CD4-positive, alpha-beta T cell (primary cell): ENCODE measurements around the gene UBN2. TPM values are rescaled to one million over a fixed set of nuclear protein-coding genes. Genes with fewer than 3 reads are reported as not detected.

Experiments used
- ATAC-seq: fragments of 200-7000 bp; cut with Tn5 transposase; one replicate; pipeline ENCODE4 v1.10.0; 2022; ENCODE audit warnings: mild to moderate bottlenecking; ENCODE audit not compliant: poor library complexity
- CTCF ChIA-PET: fragments of 350-600 bp; sonication (Branson Sonifier 250); formaldehyde crosslinking; loops from one replicate; lab custom pipeline; 2021; ENCODE audit warnings: antibody characterized with exemption, inconsistent platforms; lab: Charles Lee
- POLR2A ChIA-PET: fragments of 350-600 bp; sonication (Branson Sonifier 250); formaldehyde crosslinking; loops from one replicate; lab custom pipeline; 2021; ENCODE audit warnings: antibody characterized with exemption, inconsistent platforms; lab: Charles Lee
- DNase-seq, 14 experiments: peaks; one replicate each; pipeline ENCODE4 v3.0.0-alpha.2; 2013 to 2020; ENCODE audit warnings: mixed read lengths in 2 of 14
- H3K27ac ChIP-seq, 2 donors: one replicate each; pipeline versions ENCODE4 v1.5.1 to v1.7.0; 2013; ENCODE audit warnings: low read length in 2 of 2, low read depth in 1 of 2, mild to moderate bottlenecking in 1 of 2
- H3K27me3 ChIP-seq, 2 experiments: 1 replicate in 1 of 2; 2 replicates in 1 of 2; pipeline versions ENCODE4 v1.6.1 to v1.7.0; 2013; ENCODE audit warnings: low read length in 2 of 2, control low read depth in 1 of 2, mild to moderate bottlenecking in 1 of 2, moderate library complexity in 1 of 2; ENCODE audit not compliant: insufficient read depth in 2 of 2, control insufficient read depth in 1 of 2
- H3K36me3 ChIP-seq: one replicate; pipeline ENCODE4 v1.6.1; 2013; ENCODE audit warnings: low read length, control low read depth; ENCODE audit not compliant: insufficient read depth
- H3K4me1 ChIP-seq: one replicate; pipeline ENCODE4 v1.6.1; 2013; ENCODE audit warnings: low read length, control low read depth; ENCODE audit not compliant: insufficient read depth
- H3K4me3 ChIP-seq: one replicate; pipeline ENCODE4 v1.5.1; 2013; ENCODE audit warnings: mild to moderate bottlenecking, low read length, moderate library complexity
- H3K9me3 ChIP-seq, 2 experiments: 1 replicate in 1 of 2; 2 replicates in 1 of 2; pipeline versions ENCODE4 v1.6.1 to v1.7.0; 2013; ENCODE audit warnings: low read length in 2 of 2, mild to moderate bottlenecking in 2 of 2, control low read depth in 1 of 2, moderate library complexity in 1 of 2; ENCODE audit not compliant: control insufficient read depth in 1 of 2, insufficient read depth in 1 of 2
- H3K27ac Mint-ChIP-seq: one replicate; pipeline ENCODE4 v1.8.0; 2020; ENCODE audit warnings: mixed read lengths
- H3K27me3 Mint-ChIP-seq: one replicate; pipeline ENCODE4 v1.8.0; 2021; ENCODE audit warnings: mixed read lengths
- H3K36me3 Mint-ChIP-seq: one replicate; pipeline ENCODE4 v1.8.0; 2021; ENCODE audit warnings: low read depth, mixed read lengths
- H3K4me1 Mint-ChIP-seq: one replicate; pipeline ENCODE4 v1.8.0; 2021; ENCODE audit warnings: low read depth, mixed read lengths
- H3K4me3 Mint-ChIP-seq: one replicate; pipeline ENCODE4 v1.8.0; 2020; ENCODE audit warnings: mild to moderate bottlenecking, mixed read lengths
- H3K9me3 Mint-ChIP-seq: one replicate; pipeline ENCODE4 v1.8.0; 2020; ENCODE audit warnings: mixed read lengths
- CTCF ChIP-seq: fragments of 200-600 bp; IDR thresholded peaks from one replicate; pipeline ENCODE4 v1.8.0; 2022; ENCODE audit warnings: antibody characterized with exemption, mild to moderate bottlenecking
- intact Hi-C, 2 experiments: fragments of 100-400 bp; cut with DNase I in 1 of 2; cut with micrococcal nuclease in 1 of 2; formaldehyde crosslinking; loops; one replicate each; pipeline versions ENCODE4 v1.15.1 to v1.9.0; 2023 to 2025; cut with DNase I, micrococcal nuclease
- total RNA-seq, 174 experiments: library from RNA in 2 of 174; stranded (reverse) in 2 of 174; gene quantifications; one replicate each; pipeline ENCODE4 v1.2.3 and lab custom pipeline; 2021 to 2026

Gene UBN2
- total RNA-seq, 2 experiments from 2014 or later: 9.6 to 13.3 TPM

- H3K9me3 Mint-ChIP-seq: no peaks in the 10 kb centered on the region
- H3K9me3 ChIP-seq: no peaks in the 10 kb centered on the region
- H3K27me3 ChIP-seq: no peaks in the 10 kb centered on the region
- no peak overlapping the region for H3K27ac Mint-ChIP-seq
- POLR2A ChIA-PET: no interaction called here
- no peak overlapping the region for H3K4me3 ChIP-seq
- intact Hi-C loops: no loop called here
- H3K36me3 ChIP-seq: peaks cover 6% of the 10 kb centered on the region
- peaks cover 56% of the 10 kb centered on the region for H3K36me3 Mint-ChIP-seq
- CTCF ChIA-PET: no interaction called here
- H3K4me1 Mint-ChIP-seq: no peaks in the 10 kb centered on the region
- ATAC-seq (no peak), DNase-seq (no peak)
- H3K27ac ChIP-seq: no peak overlapping the region
- H3K4me3 Mint-ChIP-seq: no peak overlapping the region
- H3K4me1 ChIP-seq: no peaks in the 10 kb centered on the region
- H3K27me3 Mint-ChIP-seq: no peaks in the 10 kb centered on the region
- no peak for TF ChIP-seq CTCF
Measured at GRCh38 chr7:139292821-139293220, 61.8 kb downstream of the UBN2 start.

GRCh38 chr7:139293534-139293933, 62.5 kb downstream of the UBN2 start:
- Histone ChIP-seq H3K9me3 (no peaks in the 10 kb centered on the region), H3K36me3 (peaks cover 7% of the 10 kb centered on the region), H3K4me1 (no peaks in the 10 kb centered on the region), H3K27ac (no peak overlapping the region), H3K27me3 (no peaks in the 10 kb centered on the region), H3K4me3 (no peak overlapping the region)
- Mint-ChIP-seq H3K4me3 (no peak overlapping the region), H3K4me1 (no peaks in the 10 kb centered on the region), H3K27me3 (no peaks in the 10 kb centered on the region), H3K9me3 (no peaks in the 10 kb centered on the region), H3K36me3 (peaks cover 53% of the 10 kb centered on the region), H3K27ac (no peak overlapping the region)
- ATAC-seq (no peak), DNase-seq (no peak)
- ChIA-PET POLR2A (no interaction called here), CTCF (no interaction called here)
- no peak for TF ChIP-seq CTCF
- intact Hi-C loops: no loop called here

GRCh38 chr7:139294241-139294640, 63.2 kb downstream of the UBN2 start:
- Histone ChIP-seq H3K4me3 (no peak overlapping the region), H3K9me3 (no peaks in the 10 kb centered on the region), H3K27ac (no peak overlapping the region), H3K36me3 (peaks cover 9% of the 10 kb centered on the region), H3K4me1 (no peaks in the 10 kb centered on the region), H3K27me3 (no peaks in the 10 kb centered on the region)
- POLR2A ChIA-PET: interaction anchor here (0.5 kb wide), 1 partner anchor 1091 kb away, joined by 3 read pairs; no protein-coding TSS in a partner anchor
- no peak for DNase-seq
- no peak overlapping the region for H3K27ac Mint-ChIP-seq
- peaks cover 52% of the 10 kb centered on the region for H3K36me3 Mint-ChIP-seq
- ATAC-seq: no peak
- intact Hi-C loops: no loop called here
- no peaks in the 10 kb centered on the region for H3K27me3 Mint-ChIP-seq
- CTCF ChIA-PET: no interaction called here
- no peaks in the 10 kb centered on the region for H3K4me1 Mint-ChIP-seq
- H3K9me3 Mint-ChIP-seq: no peaks in the 10 kb centered on the region
- H3K4me3 Mint-ChIP-seq: no peak overlapping the region
- TF ChIP-seq CTCF: no peak
